ENCODE data around the gene DNM1L. TPM values are rescaled to one million over a fixed set of nuclear protein-coding genes. Genes with fewer than 3 reads are reported as not detected.

Gene DNM1L
- total RNA-seq, 1 experiment from 2014 or later: 79.8 TPM

DNA sequence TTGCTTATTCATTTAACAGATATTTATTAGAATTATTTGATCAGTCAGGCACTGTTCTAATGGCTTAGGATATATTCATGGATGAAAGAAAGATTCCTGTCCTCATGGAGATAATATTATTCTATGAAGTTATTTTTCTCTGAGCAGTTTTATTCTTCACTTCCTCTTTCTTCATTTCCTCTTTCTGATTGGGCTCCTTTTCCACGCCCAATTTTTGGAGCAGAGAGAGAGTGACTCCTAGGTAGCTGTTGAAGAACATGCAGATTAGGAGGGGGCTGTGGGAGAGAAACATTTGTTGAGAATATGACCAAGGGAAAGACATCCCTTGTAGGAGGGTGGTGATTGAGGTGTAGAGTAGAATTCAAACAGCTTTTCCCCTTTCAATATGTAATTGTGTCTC is 82.6 kb downstream of the DNM1L start:
- Histone ChIP-seq H3K4ac (ENCODE audit: low read depth, low read length) (no peak overlapping the region), H2BK120ac (ENCODE audit: low read depth, low read length, poor library complexity, severe bottlenecking) (no peak overlapping the region), H2BK12ac (ENCODE audit: insufficient read length, low read depth, low read length) (no peak overlapping the region), H4K20me1 (ENCODE audit: control insufficient read depth, insufficient read depth, insufficient read length) (no peaks in the 10 kb centered on the region), H3K4me2 (ENCODE audit: insufficient read depth, insufficient read length, low read length) (no peak overlapping the region), H4K5ac (ENCODE audit: insufficient read length, low read depth, low read length) (no peak overlapping the region), H3T11ph (ENCODE audit: low read length) (no peak overlapping the region), H3K9ac (ENCODE audit: extremely low read depth, insufficient read length, low read length) (no peak overlapping the region), H3K23ac (ENCODE audit: insufficient read length, low read depth, low read length) (no peak overlapping the region), H3K9me3 (ENCODE audit: control insufficient read depth, low read depth, low read length) (no peaks in the 10 kb centered on the region), H3K27me3 (ENCODE audit: insufficient read depth, low read length) (no peaks in the 10 kb centered on the region), H3K4me1 (ENCODE audit: insufficient read depth, low read length) (no peaks in the 10 kb centered on the region), H2BK5ac (ENCODE audit: insufficient read length, low read length) (no peak overlapping the region), H3K14ac (ENCODE audit: insufficient read depth, low read length) (no peak overlapping the region), H3K27ac (ENCODE audit: insufficient read length, low read depth, low read length) (no peak overlapping the region), H3K79me1 (ENCODE audit: insufficient read depth, low read depth, low read length, poor library complexity, severe bottlenecking) (no peaks in the 10 kb centered on the region), H4K8ac (replicated peaks; ENCODE audit: insufficient read length, low read depth, low read length) (no peak overlapping the region), H3K23me2 (ENCODE audit: insufficient read length, low read depth, low read length, poor library complexity, severe bottlenecking) (no peaks in the 10 kb centered on the region), H2BK20ac (ENCODE audit: low read depth, low read length, poor library complexity, severe bottlenecking) (no peak overlapping the region), H2BK15ac (ENCODE audit: low read depth, low read length) (no peak overlapping the region), H3K18ac (ENCODE audit: insufficient read length, low read depth, low read length) (no peak overlapping the region), H3K79me2 (ENCODE audit: insufficient read depth, low read length) (no peaks in the 10 kb centered on the region), H2AK5ac (ENCODE audit: insufficient read length, low read length) (no peak overlapping the region), H3K56ac (ENCODE audit: insufficient read length, low read depth, low read length) (no peak overlapping the region), H2AFZ (ENCODE audit: low read length) (no peak overlapping the region), H4K91ac (ENCODE audit: insufficient read length, low read depth, low read length) (no peak overlapping the region)
- no peaks in the 10 kb centered on the region for H3K9me3 Mint-ChIP-seq
- peaks cover 2% of the 10 kb centered on the region; the same call in 1 of the 2 replicates for H3K27me3 Mint-ChIP-seq (ENCODE audit: low read depth)
- WGBS (ENCODE audit: extremely low coverage, insufficient read length, low lambda C conversion rate): no CpG with 5 or more reads among the region's 1 CpG
- peaks cover 1 to 2% of the 10 kb centered on the region in 2 experiments; a peak in 3 of 4 replicates for H3K4me1 Mint-ChIP-seq
- TF ChIP-seq, protein P1, sequence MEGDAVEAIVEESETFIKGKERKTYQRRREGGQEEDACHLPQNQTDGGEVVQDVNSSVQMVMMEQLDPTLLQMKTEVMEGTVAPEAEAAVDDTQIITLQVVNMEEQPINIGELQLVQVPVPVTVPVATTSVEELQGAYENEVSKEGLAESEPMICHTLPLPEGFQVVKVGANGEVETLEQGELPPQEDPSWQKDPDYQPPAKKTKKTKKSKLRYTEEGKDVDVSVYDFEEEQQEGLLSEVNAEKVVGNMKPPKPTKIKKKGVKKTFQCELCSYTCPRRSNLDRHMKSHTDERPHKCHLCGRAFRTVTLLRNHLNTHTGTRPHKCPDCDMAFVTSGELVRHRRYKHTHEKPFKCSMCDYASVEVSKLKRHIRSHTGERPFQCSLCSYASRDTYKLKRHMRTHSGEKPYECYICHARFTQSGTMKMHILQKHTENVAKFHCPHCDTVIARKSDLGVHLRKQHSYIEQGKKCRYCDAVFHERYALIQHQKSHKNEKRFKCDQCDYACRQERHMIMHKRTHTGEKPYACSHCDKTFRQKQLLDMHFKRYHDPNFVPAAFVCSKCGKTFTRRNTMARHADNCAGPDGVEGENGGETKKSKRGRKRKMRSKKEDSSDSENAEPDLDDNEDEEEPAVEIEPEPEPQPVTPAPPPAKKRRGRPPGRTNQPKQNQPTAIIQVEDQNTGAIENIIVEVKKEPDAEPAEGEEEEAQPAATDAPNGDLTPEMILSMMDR (conservative IDR thresholded peaks at IDR 0.05): no peak
- no peak for DNase-seq
- no peak overlapping the region for H3K4me3 Mint-ChIP-seq
- H3K36me3 Mint-ChIP-seq (ENCODE audit: insufficient read depth in 1 of 3, low read depth in 3 of 3): no peaks in the 10 kb centered on the region
- no peak overlapping the region for H3K27ac Mint-ChIP-seq

Data from H9 (cell line).